GM18507 (cell line): ENCODE data around the gene ENOX2.
A peak's percentile ranks its signal among the peaks of the same experiment; 100 is the strongest.

Experiments
- DNase-seq: peaks from one replicate; pipeline ENCODE4 v3.0.0; 2011; ENCODE audit warnings: low read depth; ENCODE audit not compliant: insufficient read length; ENCODE audit errors: extremely low spot score
- FAIRE-seq: peaks from 2 replicates; lab custom pipeline; 2011; peaks lifted over from hg19 to GRCh38; lab: Jason Lieb, UNC

Gene ENOX2

GRCh38 chrX:130593911-130594310 lies 309.1 kb downstream of the ENOX2 start:
- FAIRE-seq (no peak), DNase-seq (no peak)

GRCh38 chrX:130592204-130592603 lies 310.8 kb downstream of the ENOX2 start:
- FAIRE-seq (no peak), DNase-seq (no peak)

DNA sequence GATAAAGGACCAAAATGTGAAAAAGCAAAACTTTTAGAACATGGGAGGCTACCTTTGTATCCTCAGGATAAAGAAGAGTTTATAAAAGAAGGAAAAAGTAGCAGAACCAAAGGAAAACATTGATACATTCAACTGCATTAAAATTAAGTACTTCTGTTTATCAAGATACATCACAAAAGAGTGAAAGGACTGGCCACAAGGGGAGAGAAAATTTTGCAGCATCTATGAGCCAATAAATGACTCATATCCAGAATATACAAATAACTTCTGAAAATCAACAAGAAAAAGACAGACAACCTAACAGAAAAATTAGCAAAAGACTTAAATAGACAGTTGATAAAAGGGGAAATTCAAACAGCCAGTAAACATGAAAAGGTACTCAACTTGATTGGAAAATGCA lies 324.1 kb downstream of the ENOX2 start:
- FAIRE-seq (no peak), DNase-seq (no peak)

GRCh38 chrX:130577431-130577830 lies 325.6 kb downstream of the ENOX2 start:
- DNase-seq (no peak), FAIRE-seq (peak; percentile 18)

DNA sequence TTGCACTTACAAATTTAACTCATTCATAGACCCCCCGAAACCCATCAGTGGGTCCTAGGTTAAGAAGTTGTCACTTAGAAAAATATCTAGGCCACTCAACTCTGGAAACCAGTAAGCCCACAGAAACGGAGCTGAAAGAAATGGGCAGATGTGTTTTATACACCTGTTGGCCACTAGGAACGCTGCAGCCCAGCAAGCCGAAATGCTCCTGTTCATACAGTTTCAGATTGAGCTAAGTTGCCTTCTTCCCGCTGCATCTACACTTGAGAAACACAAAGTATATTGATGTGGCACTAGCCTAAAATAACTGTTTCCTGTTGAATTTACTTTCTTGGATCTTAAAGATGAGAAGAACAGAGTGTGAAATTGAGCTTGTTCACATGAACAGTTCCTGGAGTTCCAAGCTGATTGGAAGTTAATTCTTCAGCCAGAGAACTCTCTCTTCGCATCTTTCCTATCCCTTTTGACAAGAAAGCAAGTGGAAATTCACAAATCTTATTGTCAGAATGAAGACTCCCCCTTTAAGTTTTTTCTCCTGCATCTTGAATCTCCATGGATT lies 327.1 kb downstream of the ENOX2 start:
- peak; percentile 90 for FAIRE-seq
- DNase-seq = peak; percentile 3
